ENCODE measurements around the gene SLC25A19.
"Not testable (repeated sequence)": the region's sequence is repeated elsewhere in the genome, so short reads cannot be mapped to it uniquely, and the experiment has no call there.

Gene SLC25A19

GRCh38 chr17:75301049-75301448 is 11.8 kb upstream of the SLC25A19 start:
- DNase-seq: no peak

DNA sequence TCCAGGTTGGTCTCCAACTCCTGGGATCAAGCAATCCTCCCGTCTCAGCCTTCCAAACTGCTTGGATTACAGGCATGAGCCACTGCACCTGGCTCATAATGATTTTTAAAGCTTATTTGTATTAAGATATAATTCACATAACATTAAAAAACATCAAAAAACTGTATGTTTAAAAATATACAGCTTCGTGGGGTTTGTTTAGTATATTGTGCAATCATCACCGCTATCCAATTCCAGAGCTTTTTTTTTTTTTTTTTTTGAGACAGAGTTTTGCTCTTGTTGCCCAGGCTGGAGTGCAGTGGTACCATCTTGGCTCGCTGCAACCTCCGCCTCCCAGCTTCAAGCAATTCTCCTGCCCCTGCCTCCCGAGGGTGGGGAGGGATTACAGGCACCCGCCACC is 11.0 kb upstream of the SLC25A19 start:
- DNase-seq: no peak

DNA sequence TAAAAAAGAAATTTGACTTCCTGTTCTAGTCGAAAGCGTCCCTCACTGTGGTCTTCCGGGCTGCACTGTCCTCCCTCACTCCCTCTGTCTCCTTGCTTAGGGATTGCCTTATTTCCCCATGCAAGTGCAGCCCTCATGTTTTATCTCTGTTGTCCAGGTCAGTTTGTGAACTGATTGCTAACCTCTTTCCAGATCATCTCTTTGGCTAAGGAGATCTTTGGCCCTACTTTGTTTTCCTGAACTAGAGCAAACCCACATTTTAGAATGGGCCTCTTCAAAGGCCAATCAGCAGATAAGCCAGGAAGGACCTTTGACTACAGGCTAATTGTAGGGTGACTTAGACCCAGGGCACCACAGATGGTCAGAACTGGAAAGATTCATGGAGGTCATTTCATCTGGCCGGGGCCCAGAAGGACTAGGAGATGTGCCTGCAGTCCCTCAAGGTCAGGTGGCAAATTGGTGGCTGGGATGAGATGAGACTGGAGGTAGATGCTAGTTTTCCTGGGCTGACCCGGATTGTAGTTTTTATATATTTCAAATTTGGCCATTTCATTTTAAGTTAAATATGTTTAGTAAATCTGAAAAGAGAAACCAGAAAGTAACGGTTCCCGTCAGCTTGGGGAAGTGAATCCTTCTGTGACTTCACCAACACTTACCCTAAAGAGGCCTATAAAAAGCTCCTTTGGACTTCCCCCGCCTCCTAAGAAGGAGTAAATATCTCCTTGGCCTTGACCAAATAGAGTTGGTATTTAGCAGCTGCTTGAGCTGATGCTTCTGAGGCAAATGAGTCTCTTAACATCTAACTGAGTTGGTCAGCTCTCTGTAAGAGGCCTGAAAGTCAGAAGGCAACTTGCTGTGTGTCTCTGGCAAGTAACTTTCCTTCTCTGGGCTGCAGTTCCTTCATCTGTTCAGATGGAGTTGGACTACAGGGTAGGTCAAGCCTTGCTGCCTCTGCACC is 6.2 kb upstream of the SLC25A19 start:
- no peak for DNase-seq

DNA sequence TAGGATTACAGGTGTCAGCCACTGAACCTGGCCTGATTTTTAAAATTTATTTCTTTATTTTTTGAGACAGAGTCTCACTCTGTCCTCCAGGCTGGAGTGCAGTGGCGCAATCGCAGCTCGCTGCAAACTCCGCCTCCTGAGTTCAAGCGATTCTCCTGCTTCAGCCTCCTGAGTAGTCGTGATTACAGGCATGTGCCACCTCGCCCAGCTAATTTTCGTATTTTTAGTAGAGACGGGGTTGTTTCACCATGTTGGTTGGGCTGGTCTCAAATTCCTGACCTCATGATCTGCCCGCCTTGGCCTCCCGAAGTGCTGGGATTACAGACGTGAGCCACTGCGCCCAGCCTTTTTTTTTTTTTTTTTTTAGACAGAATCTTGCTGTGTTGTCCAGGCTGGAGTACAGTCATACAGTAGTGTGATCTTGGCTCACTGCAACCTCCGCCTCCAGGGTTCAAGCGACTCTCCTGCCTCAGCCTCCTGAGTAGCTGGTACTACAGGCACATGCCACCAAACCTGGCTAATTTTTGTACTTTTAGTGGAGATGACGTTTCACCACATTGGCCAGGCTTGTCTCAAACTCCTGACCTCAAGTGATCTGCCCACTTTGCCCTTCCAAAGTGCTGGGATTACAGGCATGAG is 3.7 kb upstream of the SLC25A19 start:
- DNase-seq: not testable (repeated sequence)

- peak; percentile 88 for DNase-seq
Observed at GRCh38 chr17:75289832-75290337, 652 bp upstream of the SLC25A19 start.

GRCh38 chr17:75288770-75289114 is 491 bp downstream of the SLC25A19 start:
- peak; percentile 74 for DNase-seq

- no peak for DNase-seq
Observed at GRCh38 chr17:75288359-75288758, 874 bp downstream of the SLC25A19 start.

DNA sequence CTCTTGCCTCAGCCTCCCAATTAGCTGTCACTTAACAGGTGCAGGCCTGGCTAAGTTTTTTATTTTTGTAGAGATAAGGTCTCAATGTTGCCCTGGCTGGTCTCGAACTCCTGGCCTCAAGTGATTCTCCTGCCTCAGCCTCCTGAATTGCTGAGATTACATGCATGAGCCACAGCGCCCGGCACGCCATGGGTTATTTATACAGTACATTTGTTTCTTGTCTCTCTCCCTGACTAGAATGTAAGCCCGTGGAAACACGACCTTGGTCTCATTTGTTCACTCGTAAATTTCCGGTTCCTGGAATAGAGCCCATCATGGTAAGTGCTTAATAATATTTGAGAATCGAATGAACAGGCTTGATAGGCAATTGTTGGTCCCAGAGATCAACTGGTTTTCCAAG is 2.0 kb downstream of the SLC25A19 start:
- no peak for DNase-seq

DNA sequence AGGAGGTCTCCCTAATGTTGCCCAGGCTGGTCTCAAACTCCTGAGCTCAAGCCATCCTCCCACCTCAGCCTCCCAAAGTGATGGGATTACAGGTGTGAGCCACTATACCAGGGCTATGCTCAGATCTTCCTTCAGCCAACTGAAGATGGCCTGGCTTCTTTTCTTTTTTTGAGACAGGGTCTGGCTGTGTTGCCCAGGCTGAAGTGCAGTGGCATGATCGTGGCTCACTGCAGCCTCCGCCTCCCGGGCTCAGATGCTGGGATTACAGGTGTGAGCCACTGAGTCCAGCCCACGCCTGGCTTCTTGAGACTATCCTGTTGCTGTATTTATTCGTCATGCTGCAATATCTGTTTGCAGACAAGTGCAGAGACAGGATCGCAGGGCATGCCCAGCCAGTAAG is 4.1 kb downstream of the SLC25A19 start:
- no peak for DNase-seq

DNA sequence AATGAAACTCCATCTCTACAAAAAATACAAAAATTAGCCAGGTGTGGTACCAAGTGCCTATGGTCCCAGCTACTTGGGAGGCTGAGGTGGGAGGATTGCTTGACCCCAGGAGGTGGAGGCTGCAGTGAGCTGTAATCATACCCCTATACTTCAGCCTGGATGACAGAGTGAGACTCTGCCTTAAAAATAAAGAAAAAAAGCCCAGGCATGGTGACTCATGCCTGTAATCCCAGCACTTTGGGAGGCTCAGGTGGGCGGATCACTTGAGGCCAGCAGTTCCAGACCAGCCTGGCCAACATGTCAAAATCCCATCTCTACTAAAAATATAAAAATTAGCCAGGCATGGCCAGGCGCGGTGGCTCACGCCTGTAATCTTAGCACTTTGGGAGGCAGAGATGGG is 9.0 kb downstream of the SLC25A19 start:
- not testable (repeated sequence) for DNase-seq

GRCh38 chr17:75277664-75278071 is 11.6 kb downstream of the SLC25A19 start:
- DNase-seq: no peak

- DNase-seq: peak; percentile 59
Observed at GRCh38 chr17:75273977-75274708, 15.1 kb downstream of the SLC25A19 start.

DNA sequence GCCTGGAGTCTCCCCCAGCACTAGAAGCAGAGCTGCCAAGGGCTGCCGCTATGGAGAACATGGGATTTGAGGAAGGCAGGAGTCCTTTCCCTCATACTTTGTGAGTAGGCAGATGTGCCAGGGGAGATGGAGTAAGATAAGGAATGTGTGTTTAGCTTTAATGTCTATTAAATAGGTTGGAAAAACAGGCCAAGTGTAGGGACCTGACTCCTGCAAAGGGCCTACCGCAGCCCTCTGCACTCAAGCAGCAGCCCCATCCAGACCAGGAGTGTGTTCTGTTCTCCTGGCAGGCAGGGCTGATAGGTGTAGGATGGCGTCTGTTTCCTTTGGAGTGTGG is 16.4 kb downstream of the SLC25A19 start:
- DNase-seq: no peak

GRCh38 chr17:75271955-75272847 is 17.0 kb downstream of the SLC25A19 start:
- DNase-seq: peak; percentile 50

DNA sequence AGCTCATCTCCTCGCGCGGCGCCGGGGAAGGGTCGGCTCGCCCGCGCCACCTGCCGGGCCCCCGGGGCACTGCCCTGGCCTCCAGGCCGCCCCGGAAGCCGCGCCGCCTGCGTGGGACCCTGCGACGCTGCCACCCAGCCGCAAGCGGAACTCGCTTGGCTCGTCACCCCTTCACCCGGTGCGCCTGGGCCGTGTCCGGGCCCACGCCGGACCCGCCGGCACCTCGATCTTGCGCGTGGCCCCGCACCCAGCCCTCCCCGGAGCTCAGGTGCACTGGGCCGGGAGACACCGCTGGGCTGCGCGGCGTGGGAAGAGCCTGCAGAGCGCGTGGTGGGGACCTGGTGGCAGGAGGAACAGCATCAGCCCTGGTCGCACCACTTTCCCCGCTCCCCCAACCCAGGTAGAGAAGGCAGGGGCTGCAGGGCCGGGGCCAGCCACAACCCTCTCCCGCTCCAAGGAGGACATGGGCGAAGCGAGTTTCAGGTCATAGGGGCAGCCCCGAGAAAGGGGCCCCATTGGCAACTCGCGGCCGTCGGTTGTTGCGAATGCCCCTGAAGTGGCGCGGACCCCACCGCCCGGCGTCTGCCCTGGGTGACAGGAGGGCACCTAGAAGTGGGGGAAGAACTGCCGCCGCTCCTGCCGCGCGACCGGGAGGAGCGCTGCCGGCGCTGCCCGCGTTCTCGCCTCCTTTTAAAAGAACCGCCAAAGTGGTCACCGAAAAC is 17.8 kb downstream of the SLC25A19 start:
- peak; percentile 90 for DNase-seq

DNA sequence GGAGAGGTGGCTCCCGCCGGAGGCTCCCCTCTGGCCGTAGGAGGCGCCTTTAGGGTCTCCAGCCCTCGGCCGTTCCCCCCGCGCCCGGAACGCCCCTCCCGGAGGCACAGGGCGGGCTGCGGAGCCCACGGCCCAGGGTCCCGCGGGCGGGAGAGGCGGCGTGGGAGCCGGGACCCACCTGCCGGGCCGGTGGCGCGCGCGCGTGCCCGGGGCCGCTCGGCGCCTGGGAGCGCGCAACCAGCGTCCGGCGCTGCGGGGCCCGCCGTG is 18.3 kb downstream of the SLC25A19 start, which contains the start of gene MIF4GD:
TSS of gene MIF4GD (minus strand) at position 266 of the 267 bp plus-strand sequence. CDS start 1,036 bp downstream, outside the sequence.
- no peak for DNase-seq

GRCh38 chr17:75270218-75270965 is 18.8 kb downstream of the SLC25A19 start:
- peak; percentile 86 for DNase-seq

- DNase-seq: peak; percentile 34
Observed at GRCh38 chr17:75269844-75270217, 19.4 kb downstream of the SLC25A19 start.

DNA sequence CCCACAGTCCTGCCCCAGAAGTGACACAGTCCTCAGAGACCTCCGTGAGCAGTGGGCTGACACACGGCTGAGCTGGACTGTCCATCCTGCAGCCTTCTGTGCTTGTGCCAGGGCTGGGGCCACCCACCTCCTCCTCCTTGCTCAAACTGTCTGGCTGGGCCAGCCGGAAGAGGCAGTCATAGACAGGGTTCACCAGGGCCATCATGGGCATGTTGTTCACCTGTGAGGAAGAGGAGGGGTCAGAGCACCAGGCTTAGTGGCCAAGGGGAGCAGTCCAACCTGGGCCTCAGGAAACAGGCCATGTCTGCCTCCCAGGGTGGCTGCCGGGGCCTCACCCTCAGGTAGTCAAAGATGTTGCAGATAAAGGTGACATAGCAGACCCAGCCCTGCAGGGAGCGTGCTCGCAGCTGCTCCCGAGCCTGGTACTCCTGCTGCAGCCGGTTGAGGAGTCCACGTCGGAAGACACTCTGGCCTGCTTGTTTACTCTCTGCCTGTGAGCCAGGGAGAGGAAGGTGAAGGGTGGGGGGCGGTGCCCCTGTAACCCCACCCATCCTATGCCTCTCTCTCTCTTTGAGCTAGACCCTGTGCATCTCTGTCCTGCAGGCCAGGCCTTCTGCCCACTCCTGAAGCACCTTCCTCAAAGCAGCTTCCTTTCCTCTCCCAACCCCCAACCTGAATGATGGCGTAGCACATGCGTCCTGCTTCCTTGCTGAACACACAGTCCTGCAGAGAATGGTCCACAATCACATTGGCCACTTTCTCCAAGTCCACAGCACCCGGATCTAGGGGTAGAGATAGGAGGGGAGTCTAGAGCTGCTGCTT is 21.6 kb downstream of the SLC25A19 start:
- DNase-seq: no peak

DNA sequence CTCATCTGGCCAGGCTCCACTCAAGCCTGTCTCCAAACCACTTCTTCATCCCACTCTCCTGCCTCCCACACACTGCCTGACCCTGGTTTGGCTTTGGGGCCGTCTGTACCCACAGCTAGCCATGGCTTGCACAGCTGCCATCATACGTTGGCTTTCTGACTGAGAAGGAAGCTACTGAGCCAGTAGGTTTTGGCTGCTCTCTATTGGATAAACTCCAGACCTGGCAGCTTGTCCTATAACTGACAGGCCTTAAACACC is 22.2 kb downstream of the SLC25A19 start:
- DNase-seq: no peak
